ENCODE data around the gene PLEKHJ1.

Gene PLEKHJ1

DNA sequence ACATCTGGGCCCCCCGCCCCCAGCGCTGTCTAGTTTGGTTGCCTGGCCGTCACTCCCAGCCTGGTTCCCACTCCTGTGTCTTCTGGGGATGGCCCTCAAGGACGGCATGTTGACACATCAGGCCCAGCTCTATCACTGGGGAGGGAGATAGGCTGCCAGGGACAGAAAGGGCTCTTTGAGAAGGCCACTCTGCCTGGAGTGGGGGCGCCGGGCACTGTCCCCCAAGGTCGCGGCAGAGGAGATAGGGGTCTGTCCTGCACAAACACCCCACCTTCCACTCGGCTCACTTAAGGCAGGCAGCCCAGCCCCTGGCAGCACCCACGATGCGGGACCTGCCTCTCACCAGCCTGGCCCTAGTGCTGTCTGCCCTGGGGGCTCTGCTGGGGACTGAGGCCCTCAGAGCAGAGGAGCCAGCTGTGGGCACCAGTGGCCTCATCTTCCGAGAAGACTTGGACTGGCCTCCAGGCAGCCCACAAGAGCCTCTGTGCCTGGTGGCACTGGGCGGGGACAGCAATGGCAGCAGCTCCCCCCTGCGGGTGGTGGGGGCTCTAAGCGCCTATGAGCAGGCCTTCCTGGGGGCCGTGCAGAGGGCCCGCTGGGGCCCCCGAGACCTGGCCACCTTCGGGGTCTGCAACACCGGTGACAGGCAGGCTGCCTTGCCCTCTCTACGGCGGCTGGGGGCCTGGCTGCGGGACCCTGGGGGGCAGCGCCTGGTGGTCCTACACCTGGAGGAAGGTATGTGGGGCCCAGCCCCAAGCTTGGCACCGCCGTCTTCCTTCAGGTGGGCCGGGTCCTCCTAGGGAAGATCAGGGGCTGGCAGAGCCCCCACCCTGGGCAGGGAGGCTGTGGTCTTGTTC lies 13.1 kb upstream of the PLEKHJ1 start, which contains the start of gene AMH:
Gene AMH, plus strand, starts transcription at position 314 of the 857 bp plus-strand sequence. Its CDS starts 10 bp downstream, at position 324.
- DNase-seq: no peak

- DNase-seq: no peak
Observed at GRCh38 chr19:2248136-2249009, 12.2 kb upstream of the PLEKHJ1 start.

DNA sequence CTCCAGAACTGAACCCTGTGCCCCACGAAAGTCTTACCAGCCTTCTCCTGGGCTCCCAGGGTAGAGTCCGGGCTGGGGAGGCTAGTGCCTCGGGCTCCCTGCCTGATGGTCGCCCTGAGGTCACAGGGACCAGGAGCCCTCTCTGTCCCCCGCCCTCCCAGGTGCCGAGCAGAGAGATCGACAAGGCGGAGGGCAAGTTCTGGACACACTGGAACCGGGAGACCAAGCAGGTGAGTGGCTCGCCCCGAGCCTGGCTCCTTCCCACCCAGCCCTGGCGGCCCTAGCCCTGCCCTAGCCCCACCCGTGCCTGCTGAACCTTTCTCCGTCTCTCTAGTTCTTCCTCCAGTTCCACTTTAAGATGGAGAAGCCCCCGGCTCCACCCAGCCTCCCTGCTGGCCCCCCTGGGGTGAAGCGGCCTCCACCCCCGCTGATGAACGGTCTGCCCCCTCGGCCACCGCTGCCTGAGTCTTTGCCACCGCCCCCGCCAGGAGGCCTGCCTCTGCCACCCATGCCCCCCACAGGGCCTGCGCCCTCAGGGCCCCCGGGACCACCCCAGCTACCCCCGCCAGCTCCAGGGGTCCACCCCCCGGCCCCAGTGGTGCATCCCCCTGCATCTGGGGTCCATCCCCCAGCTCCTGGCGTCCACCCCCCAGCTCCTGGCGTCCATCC lies 11.4 kb upstream of the PLEKHJ1 start:
- DNase-seq: no peak

DNA sequence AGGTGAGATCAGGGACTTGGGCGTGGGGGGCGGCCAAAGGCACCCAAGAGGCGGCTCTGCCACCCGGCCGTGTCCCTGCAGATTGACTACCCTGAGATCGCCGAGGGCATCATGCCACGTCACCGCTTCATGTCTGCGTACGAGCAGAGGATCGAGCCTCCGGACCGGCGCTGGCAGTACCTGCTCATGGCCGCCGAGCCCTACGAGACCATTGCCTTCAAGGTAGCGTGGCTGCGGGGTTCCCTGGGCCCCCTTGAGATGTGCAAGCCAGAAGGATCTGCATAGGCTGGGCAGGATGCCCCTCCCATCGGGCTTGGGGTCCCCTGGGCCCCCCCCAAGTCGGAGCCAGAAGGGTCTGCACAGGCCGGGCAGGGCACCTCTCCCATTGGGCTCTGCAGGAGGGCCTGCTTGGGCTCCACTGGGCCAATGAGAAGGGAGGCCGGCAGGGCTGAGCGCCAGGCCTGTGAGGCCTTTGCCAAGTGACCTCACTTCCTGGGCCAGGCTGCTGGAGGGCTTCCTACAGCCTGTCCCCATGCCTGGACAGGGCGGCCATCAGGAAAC lies 10.8 kb upstream of the PLEKHJ1 start:
- no peak for DNase-seq

DNA sequence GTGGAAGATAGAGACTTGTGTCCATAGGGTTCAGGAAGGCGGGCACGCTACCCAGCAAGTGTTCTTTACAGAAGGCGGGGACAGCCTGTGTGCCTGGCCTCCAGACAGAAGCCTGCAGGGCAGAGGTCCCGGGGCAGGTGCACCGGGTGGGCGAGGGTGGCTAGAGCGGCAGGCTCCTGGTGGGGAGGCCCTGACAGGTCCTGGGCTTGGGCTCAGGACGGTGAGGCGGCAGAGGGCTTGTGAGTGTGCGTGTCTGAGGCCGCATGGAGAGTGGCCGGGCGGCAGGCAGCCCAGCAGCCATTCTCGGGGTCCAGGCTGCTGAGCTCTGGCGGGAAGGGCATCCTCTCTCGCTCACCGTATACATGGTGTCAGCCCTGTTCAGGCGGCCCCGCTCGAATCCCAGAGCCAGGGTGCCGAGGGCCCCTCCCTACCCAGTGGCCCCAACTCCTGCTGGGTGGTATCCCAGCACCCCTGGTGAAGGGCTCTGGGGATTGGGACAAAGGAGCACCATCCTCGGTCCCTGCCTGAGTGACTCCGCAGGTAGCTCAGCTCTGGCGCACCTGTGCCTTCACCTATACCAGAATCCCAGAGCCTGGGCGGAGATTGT lies 10.0 kb upstream of the PLEKHJ1 start:
- DNase-seq: no peak

- no peak for DNase-seq
Observed at GRCh38 chr19:2245273-2245672, 9.1 kb upstream of the PLEKHJ1 start.

DNA sequence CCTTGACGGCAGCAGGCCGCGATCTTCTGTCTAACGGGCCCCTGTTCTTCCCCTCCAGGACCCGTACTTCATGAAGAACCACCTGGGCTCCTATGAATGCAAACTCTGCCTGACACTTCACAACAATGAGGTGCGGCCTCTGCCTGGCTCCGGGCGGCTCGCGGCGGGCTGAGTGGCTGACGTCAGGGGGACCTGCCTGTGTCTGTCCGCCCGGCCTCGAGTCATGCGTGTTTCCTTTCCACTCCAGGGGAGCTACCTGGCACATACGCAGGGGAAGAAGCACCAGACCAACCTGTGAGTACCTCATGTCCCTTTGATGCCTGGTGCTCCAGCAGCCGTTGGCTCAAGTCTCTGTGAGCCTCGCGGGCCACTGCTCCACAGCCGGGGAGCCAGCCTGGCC lies 8.4 kb upstream of the PLEKHJ1 start:
- no peak for DNase-seq

GRCh38 chr19:2244125-2244411 lies 7.9 kb upstream of the PLEKHJ1 start:
- no peak for DNase-seq

DNA sequence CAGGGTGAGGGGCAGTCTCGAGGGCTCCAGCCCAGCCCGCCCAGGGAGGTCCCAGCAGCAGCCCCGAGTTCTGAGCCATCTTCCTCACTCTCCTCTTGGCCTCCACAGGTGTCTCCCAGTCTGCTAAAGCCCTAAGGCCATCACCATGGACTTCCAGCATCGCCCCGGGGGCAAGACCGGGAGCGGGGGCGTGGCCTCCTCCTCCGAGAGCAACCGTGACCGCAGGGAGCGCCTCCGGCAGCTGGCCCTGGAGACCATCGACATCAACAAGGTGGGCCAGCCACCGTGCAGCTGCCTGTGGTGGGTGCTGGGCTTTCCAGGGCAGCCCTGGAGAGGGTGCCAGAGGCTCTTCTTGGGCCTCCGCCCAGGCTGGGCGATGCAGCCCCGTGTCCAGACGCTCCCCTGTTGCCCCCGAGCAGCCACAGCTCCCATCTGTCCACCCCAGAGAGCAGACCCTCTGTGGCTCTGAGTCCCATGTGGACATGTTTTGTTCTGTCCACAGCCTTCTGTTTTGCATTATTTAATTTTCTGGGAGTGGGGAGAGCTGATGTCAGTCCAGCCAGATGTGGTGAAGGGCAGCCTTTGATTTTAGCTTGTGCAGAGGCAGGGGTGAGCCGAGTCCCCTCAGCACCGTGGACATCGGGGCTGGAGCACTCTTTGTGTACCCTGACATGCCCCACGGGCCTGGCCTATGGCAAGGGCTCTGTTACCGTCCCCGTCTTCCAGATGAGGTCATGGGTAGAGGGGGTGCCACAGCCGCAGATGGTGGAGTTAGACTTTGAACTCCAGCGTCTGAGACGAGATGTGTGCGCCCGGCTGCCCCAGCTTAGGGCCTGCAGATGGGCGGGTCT lies 7.4 kb upstream of the PLEKHJ1 start:
- no peak for DNase-seq

- no peak for DNase-seq
Observed at GRCh38 chr19:2242816-2243215, 6.7 kb upstream of the PLEKHJ1 start.

- no peak for DNase-seq
Observed at GRCh38 chr19:2242092-2242537, 6.0 kb upstream of the PLEKHJ1 start.

- DNase-seq: no peak
Observed at GRCh38 chr19:2240881-2241760, 5.0 kb upstream of the PLEKHJ1 start.

GRCh38 chr19:2239771-2240770 lies 3.9 kb upstream of the PLEKHJ1 start:
- DNase-seq: peak; percentile 58 to 64 (median 64)

DNA sequence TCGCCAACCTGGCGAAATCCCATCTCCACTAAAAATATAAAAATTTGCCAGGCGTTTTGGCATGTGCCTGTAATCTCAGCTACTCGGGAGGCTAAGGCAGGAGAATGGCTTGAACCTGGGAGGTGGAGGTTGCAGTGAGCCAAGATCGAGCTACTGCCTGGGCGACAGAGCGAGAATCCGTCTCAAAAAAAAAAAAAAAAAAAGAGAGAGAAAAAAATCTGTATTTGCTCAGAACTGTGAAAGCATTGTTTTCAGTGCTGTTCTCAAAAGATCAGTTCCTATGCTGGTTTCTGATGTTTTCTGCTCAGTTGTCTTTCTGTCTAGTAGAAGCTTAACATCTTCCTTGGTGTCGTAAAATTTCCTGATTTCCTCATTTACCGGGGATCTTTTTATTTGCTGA lies 3.0 kb upstream of the PLEKHJ1 start:
- peak in 2 of 3 donors; percentile 44 to 57 for DNase-seq

GRCh38 chr19:2237869-2238153 lies 1.7 kb upstream of the PLEKHJ1 start:
- no peak for DNase-seq

GRCh38 chr19:2237051-2237868 lies 1.1 kb upstream of the PLEKHJ1 start:
- DNase-seq: no peak

DNA sequence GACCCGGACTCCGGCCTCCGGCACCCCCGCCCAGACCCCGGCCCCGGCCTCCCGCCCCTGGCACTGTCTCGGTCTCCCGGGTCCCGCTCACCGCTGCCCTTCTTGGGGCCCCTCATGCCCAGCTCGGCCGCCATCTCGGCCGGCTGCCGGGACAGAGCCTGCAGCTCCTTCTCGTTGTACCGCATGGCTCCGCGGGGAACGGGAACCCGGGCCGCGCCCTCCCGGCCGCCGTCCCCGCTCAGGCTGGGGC lies 140 bp downstream of the PLEKHJ1 start:
- DNase-seq: no peak

DNA sequence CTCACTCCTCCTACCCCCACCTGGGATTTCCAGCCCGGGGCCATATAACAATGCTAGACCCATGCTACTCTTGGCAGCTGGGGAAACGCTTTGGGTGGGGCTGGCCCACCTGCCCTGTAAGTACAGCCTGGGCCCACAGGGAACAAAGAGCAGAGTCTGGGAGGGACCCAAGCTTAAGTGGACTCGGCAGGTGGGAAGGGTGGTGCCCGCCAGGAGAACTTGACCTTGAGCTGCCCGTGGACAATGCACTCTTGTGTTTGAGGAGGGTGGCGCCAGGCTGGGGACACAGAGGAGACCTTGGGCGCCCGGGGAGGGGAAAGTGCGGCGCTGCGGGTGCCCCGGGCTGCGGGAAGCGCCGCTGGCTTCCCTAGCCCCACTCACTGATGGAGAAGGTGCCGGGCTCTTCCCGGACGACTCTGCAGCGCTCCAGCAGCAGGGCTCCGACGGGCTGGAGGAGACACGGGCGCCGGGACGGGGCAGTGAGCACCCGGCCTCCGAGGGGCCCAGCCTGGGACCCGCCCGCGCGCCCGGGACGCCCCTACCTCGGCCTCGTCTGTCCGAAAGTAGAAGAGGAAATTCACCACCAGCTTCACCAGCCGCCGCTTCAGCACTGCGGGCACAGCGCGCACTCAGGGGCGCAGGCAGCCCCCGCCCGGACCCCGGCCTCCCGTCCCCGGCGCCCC lies 607 bp downstream of the PLEKHJ1 start:
- peak; percentile 39 to 62 (median 42) for DNase-seq

All from suppressor macrophage treated with lipopolysaccharide for 1 hour (primary cell).